MCF 10A (cell line): Measurements from ENCODE around the gene IL31RA. TPM values are rescaled to one million over a fixed set of nuclear protein-coding genes. Genes with fewer than 3 reads are reported as not detected.

Source experiments
- BruUV-seq: library from RNA; stranded (reverse); fragments of 400-500 nt; replicated peaks from 2 replicates; lab custom pipeline; 2021; lab: Mats Ljungman, UMichigan
- CTCF ChIA-PET: fragments of 300-600 bp; sonication (Branson Sonifier 250); formaldehyde crosslinking; extraction: SDS; loops from one replicate; lab custom pipeline; 2021; ENCODE audit warnings: antibody characterized with exemption, inconsistent platforms; lab: Yijun Ruan, JAX
- POLR2A ChIA-PET: fragments of 300-600, 350-650 bp; sonication (Branson Sonifier 250); formaldehyde crosslinking; extraction: SDS; loops from one replicate; lab custom pipeline; 2020; ENCODE audit warnings: antibody characterized with exemption, inconsistent platforms; lab: Yijun Ruan, JAX
- DNase-seq: peaks from one replicate; pipeline ENCODE4 v3.0.0-alpha.2; 2018; ENCODE audit not compliant: unreplicated experiment
- H3K27ac Mint-ChIP-seq: one replicate; pipeline ENCODE4 v1.8.0; 2022; ENCODE audit warnings: mild to moderate bottlenecking, low read depth, mixed read lengths; ENCODE audit not compliant: unreplicated experiment
- H3K27me3 Mint-ChIP-seq: one replicate; pipeline ENCODE4 v1.8.0; 2022; ENCODE audit warnings: mixed read lengths; ENCODE audit not compliant: insufficient read depth, unreplicated experiment
- H3K36me3 Mint-ChIP-seq: one replicate; pipeline ENCODE4 v1.8.0; 2022; ENCODE audit warnings: mild to moderate bottlenecking, moderate library complexity, mixed read lengths; ENCODE audit not compliant: insufficient read depth, unreplicated experiment
- H3K4me1 Mint-ChIP-seq: one replicate; pipeline ENCODE4 v1.8.0; 2022; ENCODE audit warnings: mixed read lengths; ENCODE audit not compliant: insufficient read depth, unreplicated experiment
- H3K4me3 Mint-ChIP-seq: one replicate; pipeline ENCODE4 v1.8.0; 2022; ENCODE audit warnings: mild to moderate bottlenecking, moderate library complexity, mixed read lengths; ENCODE audit not compliant: unreplicated experiment
- H3K9me3 Mint-ChIP-seq: one replicate; pipeline ENCODE4 v1.8.0; 2022; ENCODE audit warnings: mixed read lengths; ENCODE audit not compliant: unreplicated experiment
- CTCF ChIP-seq: fragments of 200-600 bp; IDR thresholded peaks from one replicate; pipeline ENCODE4 v1.8.0; 2022; ENCODE audit warnings: antibody characterized with exemption, mild to moderate bottlenecking; ENCODE audit not compliant: unreplicated experiment
- intact Hi-C: fragments of 100-400 bp; cut with micrococcal nuclease; formaldehyde crosslinking; loops from 2 replicates; pipeline ENCODE4 v1.14.1; 2022
- total RNA-seq: library from RNA; stranded (reverse); gene quantifications from 2 replicates; pipeline ENCODE4 v1.2.3, GENCODE V29; 2022

Gene IL31RA
- total RNA-seq, 1 experiment from 2014 or later: 6.4 TPM

GRCh38 chr5:55860709-55861108 is 9.6 kb downstream of the IL31RA start:
- intact Hi-C loops: no loop called here
- no peak for DNase-seq
- H3K27me3 Mint-ChIP-seq: no peaks in the 10 kb centered on the region
- peaks cover 6% of the 10 kb centered on the region for H3K36me3 Mint-ChIP-seq
- H3K27ac Mint-ChIP-seq: no peak overlapping the region
- H3K4me1 Mint-ChIP-seq: no peaks in the 10 kb centered on the region
- no peaks in the 10 kb centered on the region for H3K9me3 Mint-ChIP-seq
- ChIA-PET CTCF (no interaction called here), POLR2A (no interaction called here)
- BruUV-seq: no TSS peak
- H3K4me3 Mint-ChIP-seq: no peak overlapping the region
- TF ChIP-seq CTCF: no peak

- no TSS peak for BruUV-seq
- Mint-ChIP-seq H3K9me3 (no peaks in the 10 kb centered on the region), H3K36me3 (peaks cover 6% of the 10 kb centered on the region), H3K4me1 (peaks cover 6% of the 10 kb centered on the region), H3K27ac (no peak overlapping the region), H3K4me3 (no peak overlapping the region), H3K27me3 (no peaks in the 10 kb centered on the region)
- ChIA-PET POLR2A (interaction anchor here (1.7 kb wide), 1 partner anchor 14 kb away, joined by 4 read pairs; the partner anchor contains the start of gene IL31RA), CTCF (interaction anchor here (1.3 kb wide), 1 partner anchor 9 kb away, joined by 4 read pairs; no protein-coding TSS in a partner anchor)
- no peak for TF ChIP-seq CTCF
- no peak for DNase-seq
- intact Hi-C loops: no loop called here
These were observed 13.7 kb downstream of the IL31RA start for GRCh38 chr5:55864606-55865541.

- DNase-seq: no peak
- intact Hi-C loops: no loop called here
- POLR2A ChIA-PET: interaction anchor here (1.7 kb wide), 1 partner anchor 15 kb away, joined by 4 read pairs; the partner anchor contains the start of gene IL31RA
- CTCF ChIA-PET: interaction anchor here (1.3 kb wide), 1 partner anchor 10 kb away, joined by 4 read pairs; no protein-coding TSS in a partner anchor
- Mint-ChIP-seq H3K27ac (no peak overlapping the region), H3K4me3 (no peak overlapping the region), H3K4me1 (peaks cover 6% of the 10 kb centered on the region), H3K9me3 (no peaks in the 10 kb centered on the region), H3K36me3 (peaks cover 6% of the 10 kb centered on the region), H3K27me3 (no peaks in the 10 kb centered on the region)
- no peak for TF ChIP-seq CTCF
- no TSS peak for BruUV-seq
These were observed 14.7 kb downstream of the IL31RA start for GRCh38 chr5:55865831-55866230.

- peaks cover 5% of the 10 kb centered on the region for H3K36me3 Mint-ChIP-seq
- no peak for DNase-seq
These were observed 15.3 kb downstream of the IL31RA start for GRCh38 chr5:55866485-55866884.

More at GRCh38 chr5:55866485-55866884, 15.3 kb downstream of the IL31RA start:
- H3K4me3 Mint-ChIP-seq: no peak overlapping the region
- peaks cover 6% of the 10 kb centered on the region for H3K4me1 Mint-ChIP-seq
- no peaks in the 10 kb centered on the region for H3K27me3 Mint-ChIP-seq
- no peak for TF ChIP-seq CTCF
- no TSS peak for BruUV-seq
- ChIA-PET POLR2A (interaction anchor here (1.7 kb wide), 1 partner anchor 15 kb away, joined by 4 read pairs; the partner anchor contains the start of gene IL31RA), CTCF (no interaction called here)
- no peaks in the 10 kb centered on the region for H3K9me3 Mint-ChIP-seq
- intact Hi-C loops: no loop called here
- no peak overlapping the region for H3K27ac Mint-ChIP-seq
